ENCODE results near the gene KLHL13.
"Not testable (repeated sequence)": the region's sequence is repeated elsewhere in the genome, so short reads cannot be mapped to it uniquely, and the experiment has no call there.

The KLHL13 gene, protein sequence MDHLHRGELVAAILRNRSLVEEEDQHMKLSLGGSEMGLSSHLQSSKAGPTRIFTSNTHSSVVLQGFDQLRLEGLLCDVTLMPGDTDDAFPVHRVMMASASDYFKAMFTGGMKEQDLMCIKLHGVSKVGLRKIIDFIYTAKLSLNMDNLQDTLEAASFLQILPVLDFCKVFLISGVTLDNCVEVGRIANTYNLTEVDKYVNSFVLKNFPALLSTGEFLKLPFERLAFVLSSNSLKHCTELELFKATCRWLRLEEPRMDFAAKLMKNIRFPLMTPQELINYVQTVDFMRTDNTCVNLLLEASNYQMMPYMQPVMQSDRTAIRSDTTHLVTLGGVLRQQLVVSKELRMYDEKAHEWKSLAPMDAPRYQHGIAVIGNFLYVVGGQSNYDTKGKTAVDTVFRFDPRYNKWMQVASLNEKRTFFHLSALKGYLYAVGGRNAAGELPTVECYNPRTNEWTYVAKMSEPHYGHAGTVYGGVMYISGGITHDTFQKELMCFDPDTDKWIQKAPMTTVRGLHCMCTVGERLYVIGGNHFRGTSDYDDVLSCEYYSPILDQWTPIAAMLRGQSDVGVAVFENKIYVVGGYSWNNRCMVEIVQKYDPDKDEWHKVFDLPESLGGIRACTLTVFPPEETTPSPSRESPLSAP

DNA sequence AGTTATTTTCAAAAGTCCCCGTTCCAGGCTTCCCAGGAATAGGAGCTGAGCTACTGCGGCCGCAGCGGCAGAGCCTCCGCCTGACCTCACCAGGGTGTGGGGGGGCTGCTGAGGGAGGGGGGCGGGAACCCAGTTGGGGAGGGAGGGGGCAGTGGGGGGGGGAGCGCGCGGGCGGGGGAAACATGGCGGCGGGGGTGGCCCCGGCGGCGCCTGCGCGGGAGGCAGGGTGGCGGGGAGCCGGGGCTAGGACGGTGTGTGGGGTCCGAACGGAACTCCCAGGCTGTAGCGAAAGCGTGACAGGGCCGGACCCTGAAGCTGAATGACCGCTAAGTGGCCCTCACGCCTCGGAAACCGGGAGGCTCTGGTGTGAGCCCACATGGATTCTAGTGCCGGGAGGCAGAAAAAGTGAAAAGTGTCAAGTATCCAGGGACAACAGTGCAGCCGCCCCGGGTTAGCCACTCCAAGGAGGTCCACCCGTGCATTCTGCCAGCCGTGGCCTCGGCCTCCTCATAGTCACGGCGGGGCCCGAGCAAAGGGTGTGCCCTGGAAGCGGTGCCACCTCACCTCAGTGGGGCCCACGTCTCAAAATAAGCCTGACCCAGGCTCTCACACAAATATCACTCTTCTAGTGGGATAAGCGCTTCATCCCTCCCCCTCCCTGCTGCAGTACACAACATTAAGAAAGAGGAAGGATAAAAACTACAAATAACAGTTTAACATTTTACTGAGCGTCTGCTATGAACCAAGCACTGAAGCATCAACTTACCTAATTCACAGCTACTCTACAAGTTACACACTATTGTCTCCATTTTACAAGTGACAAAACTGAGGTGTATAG lies at the start of gene KLHL13:
Gene KLHL13 (minus strand): TSS at position 98 of the 838 bp plus-strand sequence. CDS start 88,337 bp downstream, outside the sequence.
- DNase-seq, result peak; percentile 35

DNA sequence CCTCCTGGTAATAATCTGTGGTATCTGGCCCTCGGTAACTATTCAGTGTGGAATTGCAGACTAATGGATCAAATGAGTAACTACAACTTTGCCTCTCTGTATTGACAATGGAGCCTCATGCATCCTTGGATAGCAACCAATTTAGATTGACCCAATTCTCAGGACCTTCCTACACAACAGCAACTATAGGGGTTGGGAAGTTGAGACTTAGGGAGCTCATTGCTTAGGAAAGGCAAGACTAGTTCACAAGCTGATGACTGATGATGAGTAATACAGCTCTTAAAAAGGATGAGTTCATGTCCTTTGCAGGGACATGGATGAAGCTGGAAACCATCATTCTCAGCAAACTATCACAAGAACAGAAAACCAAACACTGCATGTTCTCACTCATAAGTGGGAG lies 47.5 kb upstream of the KLHL13 start:
- DNase-seq, result no peak

DNA sequence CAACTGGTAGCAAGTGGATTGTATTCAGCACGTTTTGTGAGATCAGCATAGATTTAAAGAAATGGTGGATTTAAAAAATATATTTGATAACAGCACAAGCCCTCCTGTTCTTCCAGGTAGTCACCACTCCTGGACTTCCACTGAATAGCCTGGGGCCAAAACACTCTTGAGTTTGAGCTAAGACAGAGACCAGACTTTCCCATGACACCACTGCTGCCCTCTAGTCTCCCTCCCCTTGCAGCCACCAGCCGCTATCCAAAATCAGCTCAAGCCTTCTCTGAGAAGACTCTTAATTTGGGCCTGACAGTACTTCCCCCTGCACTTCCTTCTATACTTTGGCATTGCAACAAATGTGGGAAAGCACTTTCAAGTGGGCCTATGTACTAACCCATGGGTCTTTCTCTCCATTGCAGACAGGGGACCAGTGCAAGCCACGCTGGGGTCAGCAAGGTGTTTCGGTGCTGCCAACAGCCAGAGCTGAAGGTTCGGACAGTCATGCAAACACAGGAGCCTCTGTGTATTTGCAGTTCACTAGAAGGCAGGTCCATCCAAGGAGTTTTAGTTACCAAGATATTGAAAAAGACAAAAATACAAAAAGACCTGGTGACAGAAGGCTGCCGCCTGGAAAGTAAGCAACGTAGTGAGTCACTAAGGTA lies 40.5 kb upstream of the KLHL13 start:
- no peak for DNase-seq

DNA sequence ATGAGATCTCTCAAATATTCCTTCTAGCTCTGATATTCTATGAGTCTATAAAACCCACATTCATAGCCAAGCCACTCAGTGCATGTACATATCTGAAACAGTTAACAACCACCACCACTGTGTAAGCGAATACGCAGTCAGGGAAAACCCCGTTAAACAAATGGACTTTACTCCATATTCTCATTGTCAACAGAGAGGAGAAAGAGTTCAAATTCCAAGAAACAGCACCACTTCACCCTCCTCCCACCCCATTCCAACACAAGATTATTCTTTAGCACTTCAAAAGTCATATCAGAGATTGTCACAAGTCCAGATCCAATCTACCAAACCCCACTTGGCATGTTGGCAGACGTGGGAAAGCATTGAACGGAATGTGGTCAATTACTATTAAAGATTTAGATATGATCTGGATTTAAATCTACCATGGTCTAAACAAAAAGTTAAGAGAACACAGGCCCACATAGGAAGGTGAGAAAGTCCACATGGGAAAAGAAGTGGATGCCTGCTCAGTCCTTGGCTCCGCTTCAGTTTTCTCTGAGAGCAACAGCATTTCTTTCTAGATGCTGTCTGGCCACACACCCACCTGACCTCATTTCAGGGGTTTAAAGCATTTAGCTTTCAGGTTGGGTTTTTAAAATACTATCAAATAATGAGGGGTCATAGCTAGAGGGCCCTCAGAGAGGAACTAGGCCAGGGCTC lies 39.8 kb upstream of the KLHL13 start:
- no peak for DNase-seq

DNA sequence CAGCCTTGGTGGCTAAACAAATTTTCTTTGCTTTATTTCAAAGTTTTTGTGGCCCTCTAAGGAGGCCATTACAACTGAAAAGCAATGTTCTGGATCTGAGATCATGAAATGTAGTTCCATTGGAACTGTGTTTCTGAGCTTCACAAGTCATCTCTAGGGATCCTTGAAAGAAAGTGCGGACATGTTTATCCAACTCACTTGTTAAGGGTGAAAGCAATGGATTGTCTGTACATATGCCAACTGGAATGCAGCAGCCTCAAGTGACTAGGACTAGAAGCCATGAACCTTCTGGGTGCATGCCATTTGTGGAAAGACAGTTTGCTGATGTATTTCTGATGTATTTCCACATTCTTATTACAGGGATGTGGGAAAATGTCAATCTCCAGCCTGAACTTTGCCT lies 36.7 kb upstream of the KLHL13 start:
- no peak for DNase-seq

DNA sequence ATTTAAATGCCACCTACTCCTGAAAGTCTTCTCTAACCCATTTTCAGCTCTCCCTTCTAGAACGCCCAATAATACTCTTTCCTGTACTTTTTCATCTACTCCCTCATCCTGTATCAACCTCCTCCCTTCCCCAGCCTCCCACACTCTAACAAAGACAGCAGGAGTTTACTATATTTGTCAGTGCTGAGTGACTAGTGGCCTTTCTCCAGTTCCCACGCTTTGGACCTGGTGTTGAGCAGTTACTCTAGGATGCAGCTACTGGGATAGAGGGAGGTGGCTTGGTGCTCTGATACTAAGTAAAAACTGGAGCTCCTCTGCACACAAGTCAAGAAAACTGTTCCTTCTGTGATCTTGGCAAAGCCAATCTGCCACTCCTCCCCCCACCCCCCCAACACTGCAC lies 36.1 kb upstream of the KLHL13 start:
- no peak for DNase-seq

DNA sequence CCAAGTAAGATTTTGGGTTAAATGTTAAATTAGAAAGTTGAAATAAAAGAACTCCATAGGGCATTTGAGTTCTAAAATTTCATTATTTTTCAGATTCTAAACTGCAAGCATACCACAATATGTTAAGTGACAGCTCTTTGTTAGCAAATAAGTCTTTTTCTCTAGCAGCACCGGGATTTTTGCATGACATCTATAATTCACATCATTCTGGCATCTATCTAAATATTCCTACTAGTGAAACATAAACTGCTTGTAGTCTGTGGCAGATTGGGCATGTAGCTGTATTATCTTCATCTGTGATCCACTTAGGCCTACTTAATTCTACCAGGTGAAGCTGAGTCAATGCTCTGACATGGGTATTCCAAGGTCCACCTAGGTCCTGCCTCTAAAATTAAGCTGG lies 32.1 kb upstream of the KLHL13 start:
- no peak for DNase-seq

DNA sequence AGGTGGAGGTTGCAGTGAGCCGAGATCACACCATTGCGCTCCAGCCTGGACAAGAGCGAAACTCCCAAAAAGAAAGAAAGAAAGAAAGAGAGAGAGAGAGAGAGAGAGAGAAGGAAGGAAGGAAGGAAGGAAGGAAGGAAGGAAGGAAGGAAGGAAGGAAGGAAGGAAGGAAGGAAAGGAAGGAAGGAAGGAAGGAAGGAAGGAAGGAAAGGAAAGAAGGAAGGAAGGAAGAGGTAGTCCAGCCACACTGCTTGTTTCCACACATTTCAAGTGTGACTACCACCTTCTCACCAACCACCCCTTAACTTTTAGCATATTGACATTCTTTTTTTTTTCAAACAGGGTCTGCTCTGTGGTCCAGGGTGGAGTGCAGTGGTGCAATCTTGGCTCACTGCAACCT lies 31.2 kb upstream of the KLHL13 start:
- not testable (repeated sequence) for DNase-seq

DNA sequence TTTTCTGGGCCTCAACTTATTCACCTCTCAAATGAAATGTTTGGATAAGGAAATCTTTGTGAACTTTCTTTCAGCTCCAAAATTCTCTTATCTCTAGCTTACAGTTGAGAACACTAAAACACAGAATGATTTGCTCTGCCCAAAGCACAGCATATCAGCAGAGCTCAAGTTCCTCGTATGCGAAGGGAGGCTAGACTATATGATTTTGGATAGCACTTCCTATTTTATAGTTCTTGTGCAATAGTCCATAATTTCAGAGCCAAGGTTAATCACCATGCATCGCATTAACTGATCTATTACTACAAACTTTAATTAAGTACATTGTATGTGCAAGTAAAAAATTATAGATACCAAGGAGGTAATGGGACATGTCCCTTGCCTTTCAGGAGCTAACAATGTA lies 27.0 kb upstream of the KLHL13 start:
- no peak for DNase-seq

DNA sequence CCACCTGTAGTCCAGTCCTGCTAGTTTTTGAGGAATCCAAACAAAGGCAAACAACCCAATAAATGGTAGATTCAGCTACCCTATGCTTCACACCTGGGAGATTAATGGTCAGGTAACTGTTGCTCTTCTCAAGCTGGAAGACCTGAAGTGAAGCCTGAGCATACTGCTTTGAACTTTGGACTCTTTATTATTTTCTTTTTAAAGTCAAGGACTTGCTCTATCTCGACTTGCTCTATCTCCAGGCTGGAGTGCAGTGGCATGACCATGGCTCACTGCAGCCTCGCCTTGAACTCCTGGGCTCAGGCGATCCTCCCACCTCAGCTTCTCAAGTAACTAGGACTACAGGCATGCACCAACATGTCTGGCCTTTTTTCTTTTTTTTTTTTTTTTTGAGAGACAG lies 14.7 kb upstream of the KLHL13 start:
- no peak for DNase-seq

DNA sequence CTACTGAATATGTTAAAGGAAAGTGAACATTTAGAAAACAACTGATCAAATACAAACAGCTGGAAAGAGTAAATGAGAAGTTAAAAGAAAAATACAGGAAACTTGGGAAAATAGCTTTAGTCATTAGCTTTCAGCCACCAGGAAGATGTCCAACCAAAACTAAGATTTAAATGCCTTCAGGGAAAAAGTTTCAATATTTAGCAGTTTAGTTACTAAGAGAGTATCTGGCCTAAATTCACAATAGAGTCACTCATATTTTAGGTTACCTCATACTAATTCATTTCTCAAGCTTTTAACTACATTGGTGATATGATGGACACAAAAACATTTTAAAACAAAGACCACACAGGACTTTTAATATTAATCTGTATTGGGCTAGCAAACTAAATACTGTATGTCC lies 13.1 kb upstream of the KLHL13 start:
- DNase-seq, result no peak

DNA sequence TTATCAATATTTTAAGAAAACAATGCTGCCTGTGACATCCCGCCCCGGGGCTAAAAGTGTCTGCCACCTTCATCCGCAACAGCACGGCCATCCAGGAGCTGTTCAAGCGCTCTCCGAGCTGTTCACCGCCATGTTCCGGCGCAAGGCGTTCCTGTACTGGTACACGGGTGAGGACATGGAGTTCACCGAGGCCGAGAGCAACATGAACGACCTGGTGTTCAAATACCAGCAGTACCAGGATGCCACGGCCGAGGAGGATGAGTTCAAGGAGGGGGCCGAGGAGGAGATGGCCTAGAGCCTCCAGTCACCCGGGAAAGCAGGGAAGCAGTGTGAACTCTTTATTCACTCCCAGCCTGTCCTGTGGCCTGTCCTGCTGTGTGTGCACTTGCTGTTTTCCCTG lies 12.1 kb upstream of the KLHL13 start:
- no peak for DNase-seq

DNA sequence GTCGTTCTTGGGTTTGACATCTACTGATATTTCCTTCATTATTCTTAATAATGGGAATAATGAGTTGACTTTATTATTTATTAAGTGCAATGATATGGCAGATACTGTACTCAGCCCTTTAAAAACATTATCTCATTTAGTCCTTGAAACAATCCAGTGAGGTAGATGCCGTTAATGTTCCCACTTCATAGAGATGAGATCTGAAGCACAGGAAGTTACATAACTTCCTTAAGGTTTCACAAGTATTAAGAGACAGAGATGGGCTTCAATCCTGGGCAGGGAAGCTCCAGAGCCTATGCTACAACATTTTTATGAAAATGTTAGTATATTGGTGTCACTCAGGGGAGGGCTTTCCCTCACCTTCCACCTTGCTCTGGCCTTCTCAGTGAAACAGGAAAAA lies 9.7 kb upstream of the KLHL13 start:
- DNase-seq, result no peak

DNA sequence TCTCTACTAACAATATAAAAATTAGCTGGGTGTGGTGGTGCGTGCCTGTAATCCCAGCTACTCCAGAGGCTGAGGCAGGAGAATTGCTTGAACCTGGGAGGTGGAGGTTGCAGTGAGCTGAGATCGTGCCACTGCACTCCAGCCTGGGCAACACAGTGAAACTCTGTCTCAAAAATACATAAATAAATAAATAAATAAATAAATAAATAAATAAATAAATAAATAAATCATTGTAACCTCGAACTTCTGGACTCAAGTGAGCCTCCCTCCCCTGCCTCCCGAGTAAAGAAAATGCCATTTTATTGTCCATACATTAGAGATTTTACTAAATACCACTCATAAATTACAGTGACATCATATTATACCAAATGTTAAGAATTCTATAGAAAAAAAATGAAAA lies 7.6 kb upstream of the KLHL13 start:
- not testable (repeated sequence) for DNase-seq

DNA sequence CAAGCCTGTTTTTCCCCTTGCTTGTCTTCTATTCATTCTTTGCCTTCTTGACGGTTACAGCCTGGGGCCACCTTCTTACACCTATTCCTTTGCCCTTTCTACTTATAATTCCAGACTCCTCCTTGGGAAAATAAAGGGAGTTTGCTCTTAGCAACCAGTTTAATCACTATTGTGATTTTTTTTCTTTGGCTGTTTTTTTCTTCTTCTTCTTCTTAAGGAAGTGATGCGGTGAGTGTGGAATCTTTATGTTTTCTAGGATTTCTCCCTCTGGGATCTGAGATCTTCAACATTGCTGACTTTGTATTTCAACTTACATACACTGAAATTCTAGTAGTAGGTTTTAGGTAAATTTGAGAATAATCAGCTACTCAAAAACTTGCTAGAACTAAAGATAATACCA lies 1.1 kb upstream of the KLHL13 start:
- DNase-seq, result no peak

DNA sequence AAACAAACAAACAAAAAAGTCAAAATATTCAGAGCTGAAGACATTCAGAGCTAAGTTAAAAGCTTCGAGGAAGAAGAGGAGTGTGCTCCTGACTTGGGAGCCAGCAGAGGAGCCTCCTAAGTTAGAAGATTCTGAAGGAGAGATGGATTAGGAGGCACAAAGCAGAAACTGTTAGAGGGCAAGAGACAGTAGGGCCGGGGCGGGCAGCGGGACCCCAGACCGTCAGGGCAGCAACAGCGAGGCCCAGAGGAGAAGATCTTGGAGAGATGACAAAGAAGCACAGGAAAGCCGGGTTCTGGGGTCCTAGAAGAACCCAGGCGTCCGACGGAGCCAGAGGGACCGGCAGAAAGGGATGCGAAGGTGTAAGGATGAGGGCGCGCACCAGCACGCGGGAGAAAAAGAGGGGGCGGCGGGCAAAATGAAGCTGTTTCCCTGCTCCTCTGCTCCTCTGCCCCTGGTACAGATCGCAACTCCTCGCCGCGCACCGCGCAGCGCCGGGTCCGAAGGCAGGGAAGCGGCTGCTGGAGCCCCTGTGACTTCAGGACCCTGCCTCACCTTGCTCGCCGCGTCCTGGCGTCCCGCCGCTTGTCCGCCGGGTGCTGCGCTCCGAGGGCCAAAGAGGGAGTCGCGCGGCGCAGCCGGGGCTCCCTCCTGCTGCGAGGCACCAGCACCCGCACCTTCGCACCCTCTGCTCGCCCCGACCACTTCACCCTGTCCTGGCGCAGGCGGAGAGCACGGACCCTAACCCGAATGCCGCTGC lies 477 bp downstream of the KLHL13 start:
- peak; percentile 35 for DNase-seq

DNA sequence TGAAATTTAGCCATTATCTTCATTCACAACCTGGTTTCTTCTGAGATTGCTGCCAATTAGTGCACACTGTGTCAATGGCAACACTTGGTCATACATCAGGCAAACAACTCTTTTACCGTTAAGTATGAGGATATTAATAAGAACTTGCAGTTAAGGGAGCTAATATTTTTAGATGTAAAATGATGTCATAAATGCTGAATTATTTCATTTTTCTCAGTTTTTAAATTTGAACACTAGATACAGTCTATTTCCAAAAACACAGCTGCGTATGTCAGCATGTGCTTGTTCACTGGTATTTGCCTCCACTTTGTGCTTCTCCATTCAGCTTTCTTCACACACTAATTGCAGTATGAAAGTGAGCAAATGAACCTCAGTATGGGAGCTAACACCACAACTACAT lies 1.6 kb downstream of the KLHL13 start:
- no peak for DNase-seq

DNA sequence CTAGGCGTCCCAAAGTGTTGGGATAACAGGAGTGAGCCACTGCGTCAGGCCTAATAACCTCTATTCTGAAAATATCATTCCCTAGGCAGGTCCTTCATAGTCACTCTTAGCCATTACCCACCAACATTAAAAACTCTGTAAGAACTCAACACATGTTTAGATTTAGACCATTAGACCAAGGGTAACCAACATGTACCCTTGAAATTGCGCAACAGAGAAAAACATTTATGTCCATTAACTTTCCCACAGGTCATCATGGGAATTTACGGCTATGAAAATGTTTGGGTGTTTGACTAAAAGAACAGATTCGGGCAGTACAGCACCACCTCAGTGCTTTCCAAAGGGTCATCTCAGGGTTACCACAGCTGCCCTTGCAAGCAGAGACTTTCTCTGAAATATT lies 7.5 kb downstream of the KLHL13 start:
- DNase-seq, result no peak

DNA sequence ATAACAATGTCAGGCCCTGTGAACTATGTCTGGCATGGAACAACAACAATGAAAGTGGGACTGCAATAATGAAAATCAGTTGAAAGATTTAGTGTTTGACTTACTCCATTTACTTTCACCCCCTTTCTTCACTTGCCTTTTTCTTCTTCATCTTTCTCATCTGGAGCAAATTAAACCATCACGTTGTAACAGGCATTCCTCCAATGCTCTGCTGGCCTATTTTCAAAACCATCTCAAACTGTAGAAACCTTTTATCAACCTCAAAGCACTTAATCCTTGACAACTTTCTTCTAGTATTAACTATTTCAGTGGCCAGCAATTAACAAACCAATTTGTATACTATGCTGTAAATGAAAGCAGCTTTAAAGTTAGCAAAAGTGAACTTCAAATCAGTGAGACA lies 8.3 kb downstream of the KLHL13 start:
- DNase-seq, result no peak

DNA sequence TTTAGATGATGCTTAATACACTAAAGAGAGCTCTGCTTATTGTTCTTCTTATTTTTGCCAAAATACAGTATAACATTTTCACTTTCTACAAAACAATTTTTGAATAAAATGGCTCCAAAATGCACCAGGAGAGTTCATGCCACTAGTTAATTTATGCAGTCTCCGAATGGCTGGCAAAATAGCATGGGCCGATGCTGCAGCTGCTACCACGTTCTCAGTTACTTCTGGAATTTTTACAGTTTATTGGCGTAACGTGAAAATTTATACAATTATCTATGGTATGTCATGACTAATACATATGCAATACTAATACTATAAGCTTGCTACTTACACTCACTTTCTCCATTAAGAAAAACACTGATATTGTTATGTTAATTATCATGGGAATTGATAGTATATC lies 16.5 kb downstream of the KLHL13 start:
- no peak for DNase-seq

DNA sequence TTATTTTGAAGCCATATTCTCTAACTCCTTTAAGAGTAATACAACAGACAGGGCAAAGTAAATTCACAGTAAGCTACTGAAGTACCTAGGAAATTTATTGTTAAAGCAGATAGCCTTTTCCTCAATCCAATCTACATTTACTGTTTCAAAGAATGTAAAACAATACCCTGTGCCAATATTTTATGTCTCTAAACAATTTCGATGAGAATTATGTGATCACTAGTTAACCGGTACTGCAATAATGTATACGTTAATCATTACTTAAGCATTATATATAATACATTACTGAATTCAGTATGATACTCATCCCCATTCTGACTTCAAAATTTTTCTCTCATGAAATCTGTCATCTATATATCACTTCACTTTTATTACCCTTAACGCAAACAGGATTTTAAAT lies 28.5 kb downstream of the KLHL13 start:
- DNase-seq, result no peak

DNA sequence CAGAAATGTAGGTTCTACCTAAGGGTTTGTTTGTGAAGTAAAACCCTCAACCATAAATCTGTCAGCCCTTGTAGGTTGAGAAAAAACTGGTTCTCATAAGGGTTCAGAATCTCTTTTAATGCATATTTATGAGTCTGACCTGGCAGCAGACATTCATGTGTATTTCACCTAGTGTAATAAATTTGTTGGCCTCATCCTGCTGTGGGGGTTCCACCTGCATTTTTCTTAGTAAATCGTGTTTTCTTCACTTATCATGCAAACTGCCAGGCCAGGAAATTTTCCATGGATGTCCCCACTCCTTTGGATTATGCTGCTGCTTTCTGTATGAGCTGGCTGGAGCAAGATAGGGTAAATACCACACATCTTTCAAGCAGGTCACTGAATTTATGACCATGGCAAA lies 42.4 kb downstream of the KLHL13 start:
- DNase-seq, result no peak

Measured in NCI-H510A treated with DMSO at 0.1 percent for 48 hours (cell line).